Adipose tissue (tissue), 3 donors: ENCODE results near the gene BTG1. TPM values are rescaled to one million over a fixed set of nuclear protein-coding genes. Genes with fewer than 3 reads are reported as not detected.
A peak's percentile ranks its signal among the peaks of the same experiment; 100 is the strongest.

ENCODE experiments used
- H3K27ac ChIP-seq: one replicate; pipeline ENCODE4 v1.5.1; 2013; ENCODE audit warnings: low read depth, low read length
- WGBS, 3 donors: extraction: QIAGEN DNeasy Blood & Tissue Kit; methylation state at CpG; one replicate each; pipeline ENCODE4 v1.1.7; 2013; 5-methylcytosine and 5-hydroxymethylcytosine counted together
- polyA plus RNA-seq, 3 donors: library from polyadenylated mRNA; stranded (reverse); fragments of 200-250 nt; gene quantifications; one replicate each; pipeline ENCODE4 v1.2.3, GENCODE V29; 2013
- donor health status: healthy with polysubstance abuse.
- donor health status: Bipolar disorder and iron deficiency.
- donor health status: healthy.

Gene BTG1
- 10 to 100 TPM; 60.7 to 89.4 (median 71.2) TPM for polyA plus RNA-seq

- WGBS, 3 donors: 0% methylated on average over 59 to 61 of the region's 61 CpGs
These were observed at the start of gene BTG1 for GRCh38 chr12:92145731-92146496. Gene BTG1 (minus strand): TSS chr12:92145846. CDS start chr12:92145535, 311 bp downstream.

GRCh38 chr12:92194561-92194960 lies 48.9 kb upstream of the BTG1 start:
- no peak overlapping the region for H3K27ac ChIP-seq
- WGBS, 3 donors: 93 to 97% (median 96%) methylated on average over 4 of the region's 4 CpGs

More at GRCh38 chr12:92145731-92146496, at the start of gene BTG1:
- H3K27ac ChIP-seq: peak within 1 kb of the TSS; percentile 89

- WGBS, 3 donors: 73 to 95% (median 74%) methylated on average over 2 of the region's 2 CpGs
- H3K27ac ChIP-seq: no peak overlapping the region
These were observed 48.2 kb upstream of the BTG1 start for GRCh38 chr12:92193846-92194245.

GRCh38 chr12:92193063-92193462 lies 47.4 kb upstream of the BTG1 start:
- no peak overlapping the region for H3K27ac ChIP-seq
- WGBS, 3 donors: 75 to 84% (median 82%) methylated on average over 2 of the region's 2 CpGs

GRCh38 chr12:92192360-92192759 lies 46.7 kb upstream of the BTG1 start:
- H3K27ac ChIP-seq: no peak overlapping the region

- no peak overlapping the region for H3K27ac ChIP-seq
- WGBS, 3 donors: 31 to 74% (median 46%) methylated on average over 3 of the region's 3 CpGs
These were observed 45.4 kb upstream of the BTG1 start for GRCh38 chr12:92191061-92191460.

- WGBS, 3 donors: 90% methylated on average over 7 of the region's 7 CpGs
These were observed 43.0 kb upstream of the BTG1 start for GRCh38 chr12:92188517-92189188.

GRCh38 chr12:92186038-92186470 lies 40.4 kb upstream of the BTG1 start:
- H3K27ac ChIP-seq: no peak overlapping the region
- WGBS, 3 donors: 65 to 88% (median 68%) methylated on average over 2 of the region's 2 CpGs

More at GRCh38 chr12:92188517-92189188, 43.0 kb upstream of the BTG1 start:
- H3K27ac ChIP-seq: no peak overlapping the region

GRCh38 chr12:92185052-92185451 lies 39.4 kb upstream of the BTG1 start:
- H3K27ac ChIP-seq: no peak overlapping the region

GRCh38 chr12:92183575-92183974 lies 37.9 kb upstream of the BTG1 start:
- WGBS, 3 donors: 75 to 92% (median 79%) methylated on average over 2 of the region's 2 CpGs
- no peak overlapping the region for H3K27ac ChIP-seq

- H3K27ac ChIP-seq: no peak overlapping the region
- WGBS, 3 donors: 77 to 89% (median 85%) methylated on average over 1 of the region's 1 CpG
These were observed 32.7 kb upstream of the BTG1 start for GRCh38 chr12:92178340-92178739.

GRCh38 chr12:92176646-92177045 lies 31.0 kb upstream of the BTG1 start:
- no peak overlapping the region for H3K27ac ChIP-seq
- 96 to 98% (median 97%) methylated on average over 9 to 10 of the region's 10 CpGs for WGBS, 3 donors

- H3K27ac ChIP-seq: no peak overlapping the region
- 88 to 97% (median 93%) methylated on average over 3 of the region's 3 CpGs for WGBS, 3 donors
These were observed 30.3 kb upstream of the BTG1 start for GRCh38 chr12:92175961-92176360.

- no peak overlapping the region for H3K27ac ChIP-seq
These were observed 24.4 kb upstream of the BTG1 start for GRCh38 chr12:92170050-92170449.

- H3K27ac ChIP-seq: no peak overlapping the region
- 88 to 97% (median 96%) methylated on average over 2 of the region's 2 CpGs for WGBS, 3 donors
These were observed 21.4 kb upstream of the BTG1 start for GRCh38 chr12:92167075-92167474.

- 74 to 85% (median 77%) methylated on average over 1 of the region's 1 CpG for WGBS, 3 donors
- H3K27ac ChIP-seq: no peak overlapping the region
These were observed 19.1 kb upstream of the BTG1 start for GRCh38 chr12:92164712-92165111.

GRCh38 chr12:92162079-92162478 lies 16.4 kb upstream of the BTG1 start:
- 87 to 97% (median 89%) methylated on average over 1 of the region's 1 CpG for WGBS, 3 donors
- H3K27ac ChIP-seq: no peak overlapping the region

GRCh38 chr12:92158796-92159439 lies 13.3 kb upstream of the BTG1 start:
- H3K27ac ChIP-seq: no peak overlapping the region
- WGBS, 3 donors: 35 to 52% (median 39%) methylated on average over 6 of the region's 6 CpGs

- no peak overlapping the region for H3K27ac ChIP-seq
- 88 to 99% (median 96%) methylated on average over 6 of the region's 6 CpGs for WGBS, 3 donors
These were observed 11.2 kb upstream of the BTG1 start for GRCh38 chr12:92156704-92157395.
